HL-60 (cell line): ENCODE data around the gene NBPF12.
"Not testable (repeated sequence)": the region's sequence is repeated elsewhere in the genome, so short reads cannot be mapped to it uniquely, and the experiment has no call there.

Experiments used
- POLR2AphosphoS5 ChIP-seq: IDR thresholded peaks from 2 replicates; pipeline ENCODE4 v1.6.1; 2012; ENCODE audit warnings: low read depth
- TF ChIP-seq, protein P1 (sequence below): IDR thresholded peaks from one replicate; pipeline ENCODE4 v1.5.1; 2011; ENCODE audit warnings: low read length, control low read depth, inconsistent platforms; ENCODE audit not compliant: insufficient read depth

DNA sequence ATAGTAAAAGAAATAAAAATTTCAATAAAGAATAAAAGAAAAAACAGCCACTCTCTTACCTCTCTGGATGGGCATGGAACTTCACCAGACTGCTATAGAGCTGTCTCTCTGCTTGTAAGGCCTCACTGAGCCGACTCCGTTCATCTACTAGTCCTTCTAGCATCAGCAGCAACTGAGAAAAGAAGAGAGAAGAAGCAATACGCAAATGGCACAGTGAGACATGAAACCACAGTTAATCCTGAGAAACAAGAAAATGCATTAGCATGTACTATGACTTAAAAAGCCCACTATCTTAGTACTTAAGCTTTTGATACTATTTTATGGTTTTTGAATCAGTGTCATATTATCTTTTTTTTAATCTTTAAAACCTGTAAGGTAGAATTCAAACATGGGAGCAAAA lies 104.8 kb downstream of the NBPF12 start:
- TF ChIP-seq, protein P1, sequence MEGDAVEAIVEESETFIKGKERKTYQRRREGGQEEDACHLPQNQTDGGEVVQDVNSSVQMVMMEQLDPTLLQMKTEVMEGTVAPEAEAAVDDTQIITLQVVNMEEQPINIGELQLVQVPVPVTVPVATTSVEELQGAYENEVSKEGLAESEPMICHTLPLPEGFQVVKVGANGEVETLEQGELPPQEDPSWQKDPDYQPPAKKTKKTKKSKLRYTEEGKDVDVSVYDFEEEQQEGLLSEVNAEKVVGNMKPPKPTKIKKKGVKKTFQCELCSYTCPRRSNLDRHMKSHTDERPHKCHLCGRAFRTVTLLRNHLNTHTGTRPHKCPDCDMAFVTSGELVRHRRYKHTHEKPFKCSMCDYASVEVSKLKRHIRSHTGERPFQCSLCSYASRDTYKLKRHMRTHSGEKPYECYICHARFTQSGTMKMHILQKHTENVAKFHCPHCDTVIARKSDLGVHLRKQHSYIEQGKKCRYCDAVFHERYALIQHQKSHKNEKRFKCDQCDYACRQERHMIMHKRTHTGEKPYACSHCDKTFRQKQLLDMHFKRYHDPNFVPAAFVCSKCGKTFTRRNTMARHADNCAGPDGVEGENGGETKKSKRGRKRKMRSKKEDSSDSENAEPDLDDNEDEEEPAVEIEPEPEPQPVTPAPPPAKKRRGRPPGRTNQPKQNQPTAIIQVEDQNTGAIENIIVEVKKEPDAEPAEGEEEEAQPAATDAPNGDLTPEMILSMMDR: not testable (repeated sequence)
- TF ChIP-seq POLR2AphosphoS5: not testable (repeated sequence)
